GM12878 (cell line): ENCODE data around the gene TRIM28. TPM values are rescaled to one million over a fixed set of nuclear protein-coding genes. Genes with fewer than 3 reads are reported as not detected.
A peak's percentile ranks its signal among the peaks of the same experiment; 100 is the strongest.

Experiments
- ATF3 ChIP-seq: IDR thresholded peaks from 2 replicates; pipeline ENCODE4 v1.6.1; 2011; ENCODE audit warnings: low read depth, mild to moderate bottlenecking, low read length, moderate library complexity, borderline replicate concordance; ENCODE audit errors: extremely low read depth
- CBFB ChIP-seq: IDR thresholded peaks from 2 replicates; pipeline ENCODE4 v1.6.1; 2016; ENCODE audit warnings: antibody characterized with exemption, low read depth
- CEBPZ ChIP-seq: fragments of 150-350 bp; IDR thresholded peaks from 2 replicates; pipeline ENCODE4 v1.6.1; 2016; ENCODE audit warnings: low read depth, low read length
- CHD2 ChIP-seq: IDR thresholded peaks from 2 replicates; pipeline ENCODE4 v1.6.1; 2011; ENCODE audit warnings: low read depth, low read length, improper control_type of control experiment, borderline replicate concordance
- HCFC1 ChIP-seq: fragments of 150-350 bp; IDR thresholded peaks from 2 replicates; pipeline ENCODE4 v1.6.1; 2014; ENCODE audit warnings: low read length
- KDM1A ChIP-seq: fragments of 200-600 bp; sonication (generic); IDR thresholded peaks from 2 replicates; pipeline ENCODE4 v1.6.1; 2016; ENCODE audit warnings: borderline replicate concordance
- MAX ChIP-seq: IDR thresholded peaks from 2 replicates; pipeline ENCODE4 v1.6.1; 2012; ENCODE audit warnings: low read depth, low read length, improper control_type of control experiment
- MEF2A ChIP-seq: IDR thresholded peaks from 2 replicates; pipeline ENCODE4 v1.6.1; 2011; ENCODE audit warnings: low read depth, mild to moderate bottlenecking, low read length, moderate library complexity; ENCODE audit not compliant: insufficient read depth
- MLLT1 ChIP-seq: fragments of 450-650 bp; IDR thresholded peaks from 2 replicates; pipeline ENCODE4 v1.6.1; 2016; ENCODE audit warnings: mild to moderate bottlenecking
- NR2C1 ChIP-seq: fragments of 450-650 bp; IDR thresholded peaks from 2 replicates; pipeline ENCODE4 v1.6.1; 2017; ENCODE audit warnings: antibody characterized with exemption, mild to moderate bottlenecking, moderate library complexity
- NR2F1 ChIP-seq: fragments of 450-650 bp; conservative IDR thresholded peaks from 2 replicates; pipeline ENCODE4 v1.6.1; 2017; ENCODE audit warnings: mild to moderate bottlenecking
- PAX5 ChIP-seq: IDR thresholded peaks from 2 replicates; pipeline ENCODE4 v1.6.1; 2011; ENCODE audit warnings: low read depth, low read length, borderline replicate concordance
- PML ChIP-seq: IDR thresholded peaks from 2 replicates; pipeline ENCODE4 v1.6.1; 2012; ENCODE audit warnings: low read length, inconsistent platforms
- POU2F2 ChIP-seq: IDR thresholded peaks from 3 replicates; pipeline ENCODE4 v1.6.1; 2011; ENCODE audit warnings: low read depth, mild to moderate bottlenecking, low read length, borderline replicate concordance
- RAD21 ChIP-seq: IDR thresholded peaks from 2 replicates; pipeline ENCODE4 v1.6.1; 2011; ENCODE audit warnings: mild to moderate bottlenecking, low read depth, low read length, moderate library complexity; ENCODE audit not compliant: insufficient read depth
- RELA ChIP-seq: fragments of 450-650 bp; IDR thresholded peaks from 2 replicates; pipeline ENCODE4 v1.8.0; 2014; ENCODE audit warnings: borderline replicate concordance; ENCODE audit not compliant: partially characterized antibody
- SIN3A ChIP-seq: IDR thresholded peaks from 2 replicates; pipeline ENCODE4 v1.6.1; 2012; ENCODE audit warnings: low read depth, low read length, improper control_type of control experiment
- SREBF1 ChIP-seq: IDR thresholded peaks from 2 replicates; pipeline ENCODE4 v1.6.1; 2012; ENCODE audit warnings: mild to moderate bottlenecking, low read length
- TCF3 ChIP-seq: IDR thresholded peaks from 2 replicates; pipeline ENCODE4 v1.6.1; 2012; ENCODE audit warnings: low read depth, mild to moderate bottlenecking, low read length, borderline replicate concordance; ENCODE audit not compliant: insufficient read depth
- TCF7 ChIP-seq: IDR thresholded peaks from 2 replicates; pipeline ENCODE4 v1.6.1; 2014; ENCODE audit warnings: antibody characterized with exemption, borderline replicate concordance
- ZBED1 ChIP-seq: IDR thresholded peaks from 2 replicates; pipeline ENCODE4 v1.6.1; 2016; ENCODE audit warnings: borderline replicate concordance
- ZNF217 ChIP-seq: fragments of 450-650 bp; IDR thresholded peaks from 2 replicates; pipeline ENCODE4 v1.6.1; 2017; ENCODE audit warnings: antibody characterized with exemption, mild to moderate bottlenecking
- ZNF384 ChIP-seq: IDR thresholded peaks from 2 replicates; pipeline ENCODE4 v1.6.1; 2012; ENCODE audit warnings: low read depth, mild to moderate bottlenecking, low read length, improper control_type of control experiment, borderline replicate concordance
- ZNF622 ChIP-seq: fragments of 450-650 bp; IDR thresholded peaks from 2 replicates; pipeline ENCODE4 v1.6.1; 2017; ENCODE audit warnings: mild to moderate bottlenecking, inconsistent platforms
- ZSCAN29 ChIP-seq: fragments of 450-650 bp; IDR thresholded peaks from 2 replicates; pipeline ENCODE4 v1.6.1; 2017; ENCODE audit warnings: mild to moderate bottlenecking, moderate library complexity
- polyA plus RNA-seq, 11 experiments: library from polyadenylated mRNA; depleted of rRNA in 4 of 11; unstranded in 6 of 11; stranded (reverse) in 5 of 11; fragments of >200 nt; fragmentation: Nextera tagmentation in 4 of 11; fragmentation: Illumina TruSeq in 1 of 11; extraction: Ambion mirVana in 4 of 11; extraction: Trizol in 1 of 11; gene quantifications; 1 replicate in 1 of 11; 2 replicates in 10 of 11; pipeline versions ENCODE4 v1.2.1 to v1.2.3, GENCODE V29; 2011 to 2016; ENCODE audit warnings: inconsistent platforms in 2 of 11, missing spikeins in 2 of 11, low read depth in 1 of 11
- total RNA-seq, 4 experiments: library from RNA; depleted of rRNA in 3 of 4; stranded (reverse); fragments of >200 nt in 3 of 4; fragmentation: Illumina TruSeq in 1 of 4; extraction: Trizol in 1 of 4; gene quantifications; 2 replicates each; pipeline versions ENCODE4 v1.2.1 to v1.2.3, GENCODE V29; 2013 to 2021

The TRIM28 gene
- total and polyA plus RNA-seq, 10 of the 15 experiments (the other 5 are each of a cell fraction or from before 2014, with no cell fraction given): 5.0 to 650 (median 296) TPM

GRCh38 chr19:58572818-58573657 is 29.2 kb downstream of the TRIM28 start, which contains the start of gene MZF1 (continued):
- TF ChIP-seq ZSCAN29 (no peak), TCF7 (no peak), NR2F1 (no peak; the same call in 1 of the 2 replicates), POU2F2 (peak; percentile 56; the same call in 1 of the 3 replicates), ATF3 (peak; percentile 60; the same call in 1 of the 2 replicates), PML (no peak), CHD2 (peak; percentile 92), ZBED1 (no peak), ZNF384 (no peak), HCFC1 (peak; percentile 64), SIN3A (no peak; the same call in 1 of the 2 replicates), RAD21 (no peak), MEF2A (0 out of 2 replicates have a peak, but pooled peaks have one; percentile 5), RELA (peak; percentile 44), TCF3 (no peak), CEBPZ (0 out of 2 replicates have a peak, but pooled peaks have one; percentile 29), ZNF217 (no peak), MAX (peak; percentile 55), SREBF1 (0 out of 2 replicates have a peak, but pooled peaks have one; percentile 34), MLLT1 (peak; percentile 88), CBFB (peak; percentile 87), PAX5 (peak; percentile 35; the same call in 1 of the 2 replicates), ZNF622 (no peak), NR2C1 (peak; percentile 45), KDM1A (no peak)
